Adrenal gland (tissue), 12 donors: Measurements from ENCODE around the gene CAPN6. TPM values are rescaled to one million over a fixed set of nuclear protein-coding genes. Genes with fewer than 3 reads are reported as not detected.

ENCODE experiments used
- DNase-seq, 7 donors: peaks; one replicate each; pipeline ENCODE4 v3.0.0-alpha.2; 2019 to 2020
- H3K27ac ChIP-seq, 5 donors: fragments of 200-600 bp; sonication (generic) in 4 of 5; 1 replicate in 3 of 5; 2 replicates in 2 of 5; pipeline versions ENCODE4 v1.5.1 to v1.8.0; 2016 to 2020; ENCODE audit warnings: mild to moderate bottlenecking in 1 of 5
- H3K27me3 ChIP-seq: fragments of 200-600 bp; 2 replicates; pipeline ENCODE4 v1.8.0; 2021
- H3K36me3 ChIP-seq, 2 donors: fragments of 200-600 bp; replicated peaks in 1 of 2; 1 replicate in 1 of 2; 2 replicates in 1 of 2; pipeline versions ENCODE4 v1.5.1 to v1.8.0; 2018 to 2022
- H3K4me1 ChIP-seq, 2 donors: fragments of 200-600 bp; replicated peaks in 1 of 2; 1 replicate in 1 of 2; 2 replicates in 1 of 2; pipeline versions ENCODE4 v1.5.1 to v1.8.0; 2018 to 2021
- H3K4me3 ChIP-seq, 4 donors: fragments of 200-600 bp; sonication (generic) in 3 of 4; one replicate each; pipeline ENCODE4 v1.5.1; 2016 to 2018
- H3K9me3 ChIP-seq, 3 donors: fragments of 200-600 bp; sonication (generic) in 1 of 3; replicated peaks in 1 of 3; 1 replicate in 2 of 3; 2 replicates in 1 of 3; pipeline versions ENCODE4 v1.5.1 to v1.8.0; 2016 to 2021
- POLR2A ChIP-seq, 2 donors: fragments of 450-650 bp; IDR thresholded peaks; one replicate each; pipeline ENCODE4 v1.6.1; 2017; ENCODE audit warnings: antibody characterized with exemption in 2 of 2, mild to moderate bottlenecking in 2 of 2, moderate library complexity in 1 of 2
- WGBS, 4 donors: extraction: QIAGEN DNeasy Blood & Tissue Kit in 2 of 4; methylation state at CpG; one replicate each; pipeline versions ENCODE4 v1.1.5 to v1.1.7; 2013 to 2017; 5-methylcytosine and 5-hydroxymethylcytosine counted together
- intact Hi-C, 2 donors: fragments of 100-400 bp; cut with DNase I; formaldehyde crosslinking; loops; one replicate each; pipeline versions ENCODE4 v1.14.1 to v1.15.0; 2022 to 2023
- polyA plus RNA-seq, 3 donors: library from polyadenylated mRNA; stranded (reverse); fragments of 200-250 nt in 2 of 3; fragments of 350-450 nt in 1 of 3; fragmentation: Illumina TruSeq in 1 of 3; extraction: RNeasy Lipid Tissue Mini Kit (QIAGEN cat#74804) in 1 of 3; gene quantifications; one replicate each; pipeline ENCODE4 v1.2.3, GENCODE V29; 2013 to 2014
- total RNA-seq, 9 donors: library from RNA; depleted of rRNA in 4 of 9; stranded (reverse); fragments of >200 nt in 4 of 9; fragments of 120-200 nt in 1 of 9; fragmentation: NEBNext Ultra II Directional in 1 of 9; extraction: Animal tissue kit (Norgen Biotek cat#: 25700) in 1 of 9; gene quantifications; one replicate each; pipeline versions ENCODE4 v1.1.0 to v1.2.4, GENCODE V29; 2013 to 2023
- TF ChIP-seq, protein P1 (sequence below), 6 experiments: fragments of 450-650 bp in 4 of 6; fragments of 200-600 bp in 2 of 6; sonication (generic) in 1 of 6; IDR thresholded peaks; 1 replicate in 5 of 6; 2 replicates in 1 of 6; pipeline versions ENCODE4 v1.5.1 to v1.8.0; 2016 to 2021; ENCODE audit warnings: antibody characterized with exemption in 6 of 6, mild to moderate bottlenecking in 2 of 6, moderate library complexity in 1 of 6
- donor health status: healthy with polysubstance abuse.
- donor health status: Bipolar disorder and iron deficiency.
- donor health status: DM: yes; HTN: yes; CAD: no.
- donor health status: DM: no; HTN: no; CAD: no.
- donor health status: DM: no; HTN: no; CAD: no.
- donor health status: DM: yes; HTN: yes; CAD: no.

The CAPN6 gene
- total and polyA plus RNA-seq, 12 donors: 0.03 to 0.50 (median 0.12) TPM; not detected in 6

DNA sequence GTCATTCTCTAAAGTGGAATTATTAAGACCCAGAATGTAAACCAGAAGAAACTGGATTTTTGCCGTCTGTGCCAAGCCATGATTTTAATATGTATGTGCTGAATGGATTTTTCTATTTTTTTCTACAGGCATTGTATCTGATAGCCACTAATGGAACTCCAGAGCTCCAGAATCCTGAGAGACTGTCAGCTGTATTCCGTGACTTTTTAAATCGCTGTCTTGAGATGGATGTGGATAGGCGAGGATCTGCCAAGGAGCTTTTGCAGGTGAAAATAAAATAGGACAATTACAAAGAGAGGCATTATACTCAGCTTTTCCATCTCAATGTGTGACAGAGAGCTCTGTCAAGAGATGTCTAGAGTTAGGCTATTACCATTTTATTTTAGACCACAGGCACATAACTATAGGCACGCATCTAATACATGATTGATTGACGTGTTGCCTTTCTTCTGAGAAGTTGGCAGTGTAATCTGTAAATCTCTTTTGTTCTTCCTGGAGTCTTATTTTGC, 53.9 kb downstream of the CAPN6 start:
- Histone ChIP-seq H3K27me3 (peaks cover 26% of the 10 kb centered on the region), H3K27ac (no peak overlapping the region), H3K4me3 (no peak overlapping the region), H3K9me3 (no peaks in the 10 kb centered on the region), H3K4me1 (no peaks in the 10 kb centered on the region), H3K36me3 (no peaks in the 10 kb centered on the region)
- WGBS, 4 donors: 80 to 91% (median 86%) methylated on average over 6 of the region's 6 CpGs
- no peak for DNase-seq
- intact Hi-C loops: no loop called here
- TF ChIP-seq, protein P1, sequence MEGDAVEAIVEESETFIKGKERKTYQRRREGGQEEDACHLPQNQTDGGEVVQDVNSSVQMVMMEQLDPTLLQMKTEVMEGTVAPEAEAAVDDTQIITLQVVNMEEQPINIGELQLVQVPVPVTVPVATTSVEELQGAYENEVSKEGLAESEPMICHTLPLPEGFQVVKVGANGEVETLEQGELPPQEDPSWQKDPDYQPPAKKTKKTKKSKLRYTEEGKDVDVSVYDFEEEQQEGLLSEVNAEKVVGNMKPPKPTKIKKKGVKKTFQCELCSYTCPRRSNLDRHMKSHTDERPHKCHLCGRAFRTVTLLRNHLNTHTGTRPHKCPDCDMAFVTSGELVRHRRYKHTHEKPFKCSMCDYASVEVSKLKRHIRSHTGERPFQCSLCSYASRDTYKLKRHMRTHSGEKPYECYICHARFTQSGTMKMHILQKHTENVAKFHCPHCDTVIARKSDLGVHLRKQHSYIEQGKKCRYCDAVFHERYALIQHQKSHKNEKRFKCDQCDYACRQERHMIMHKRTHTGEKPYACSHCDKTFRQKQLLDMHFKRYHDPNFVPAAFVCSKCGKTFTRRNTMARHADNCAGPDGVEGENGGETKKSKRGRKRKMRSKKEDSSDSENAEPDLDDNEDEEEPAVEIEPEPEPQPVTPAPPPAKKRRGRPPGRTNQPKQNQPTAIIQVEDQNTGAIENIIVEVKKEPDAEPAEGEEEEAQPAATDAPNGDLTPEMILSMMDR (IDR thresholded peaks at IDR 0.05): no peak
- TF ChIP-seq POLR2A (IDR thresholded peaks at IDR 0.05): no peak

DNA sequence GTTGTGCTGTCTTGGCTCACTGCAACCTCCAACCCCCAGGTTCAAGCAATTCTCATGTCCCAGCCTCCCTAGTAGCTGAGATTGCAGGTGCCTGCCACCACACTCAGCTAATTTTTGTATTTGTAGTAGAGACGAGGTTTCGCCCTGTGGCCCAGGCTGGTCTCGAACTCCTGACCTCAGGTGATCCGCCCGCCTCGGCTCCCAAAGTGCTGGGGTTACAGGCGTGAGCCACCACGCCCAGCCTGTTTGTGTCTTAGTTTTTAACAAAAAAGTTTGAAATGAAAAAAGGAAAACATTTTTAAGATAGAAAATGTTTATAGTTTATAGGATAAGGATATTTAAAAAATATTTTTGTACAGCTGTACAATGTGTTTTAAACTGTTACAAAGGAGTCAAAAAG, 62.4 kb downstream of the CAPN6 start:
- peaks cover 4% of the 10 kb centered on the region for H3K27me3 ChIP-seq
- no peaks in the 10 kb centered on the region for H3K4me1 ChIP-seq
- DNase-seq: no peak
- H3K4me3 ChIP-seq: no peak overlapping the region
- no peaks in the 10 kb centered on the region for H3K9me3 ChIP-seq
- no peak overlapping the region for H3K27ac ChIP-seq
- intact Hi-C loops: no loop called here
- TF ChIP-seq, protein P1 (IDR thresholded peaks at IDR 0.05): no peak
- TF ChIP-seq POLR2A (IDR thresholded peaks at IDR 0.05): no peak
- H3K36me3 ChIP-seq: no peaks in the 10 kb centered on the region
- 84 to 90% (median 89%) methylated on average over 8 of the region's 8 CpGs for WGBS, 4 donors

DNA sequence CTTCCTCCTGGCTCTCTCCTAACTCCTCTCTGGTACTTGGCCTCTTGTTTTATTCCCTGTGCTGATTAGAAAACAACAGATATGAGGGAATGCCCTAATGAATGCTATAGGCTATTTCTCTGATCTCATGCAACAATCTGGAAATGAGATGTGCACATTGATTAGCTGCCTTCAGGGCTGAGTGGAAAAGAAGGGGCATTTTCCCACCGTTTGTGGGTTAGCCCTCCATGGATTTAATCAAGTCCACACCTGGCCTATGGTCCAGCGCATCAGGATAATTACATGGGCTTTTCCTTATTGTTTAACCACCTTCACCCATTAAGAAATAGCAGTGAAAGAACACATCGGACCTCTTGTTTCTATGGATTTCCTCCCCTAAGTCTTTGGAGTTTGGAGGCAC, 70.0 kb downstream of the CAPN6 start:
- H3K4me3 ChIP-seq: no peak overlapping the region
- peaks cover 10% of the 10 kb centered on the region for H3K27me3 ChIP-seq
- 65 to 89% (median 80%) methylated on average over 2 to 3 of the region's 3 CpGs for WGBS, 4 donors
- TF ChIP-seq POLR2A (IDR thresholded peaks at IDR 0.05): no peak
- TF ChIP-seq, protein P1 (IDR thresholded peaks at IDR 0.05): no peak
- H3K4me1 ChIP-seq: no peaks in the 10 kb centered on the region
- intact Hi-C loops: no loop called here
- no peaks in the 10 kb centered on the region for H3K36me3 ChIP-seq
- DNase-seq: no peak
- no peak overlapping the region for H3K27ac ChIP-seq
- H3K9me3 ChIP-seq: no peaks in the 10 kb centered on the region

DNA sequence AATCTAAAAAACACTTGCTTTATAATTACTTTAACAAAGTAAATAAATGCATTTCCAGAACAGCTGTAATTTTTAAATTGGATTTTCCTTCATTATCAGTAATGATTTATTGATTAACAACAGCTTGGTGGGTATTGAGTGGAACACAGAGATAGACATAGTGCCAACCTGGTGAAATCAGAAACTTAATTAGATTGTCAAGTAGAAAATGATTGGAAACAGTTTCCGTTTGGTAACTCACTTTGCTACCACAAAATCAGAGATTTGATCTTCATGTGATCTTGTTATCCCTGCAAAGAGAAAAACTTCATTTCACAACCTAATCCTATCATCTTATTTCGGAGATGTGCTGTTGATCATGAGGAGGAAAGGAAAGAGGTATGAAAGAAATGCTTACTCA, 70.8 kb downstream of the CAPN6 start:
- WGBS, 4 donors: 42 to 67% (median 50%) methylated on average over 2 of the region's 2 CpGs
- Histone ChIP-seq H3K4me3 (no peak overlapping the region), H3K9me3 (no peaks in the 10 kb centered on the region), H3K27ac (no peak overlapping the region), H3K4me1 (no peaks in the 10 kb centered on the region), H3K27me3 (peaks cover 10% of the 10 kb centered on the region), H3K36me3 (no peaks in the 10 kb centered on the region)
- intact Hi-C loops: no loop called here
- no peak for TF ChIP-seq POLR2A (IDR thresholded peaks at IDR 0.05)
- TF ChIP-seq, protein P1 (IDR thresholded peaks at IDR 0.05): no peak
- no peak for DNase-seq

Other genes with a start within 250 kb of the CAPN6 start
- 10 to 100 TPM in 1 of 9 donors, 1 to 10 TPM in 6, under 1 TPM in 2; 0.68 to 10.3 (median 3.4) TPM for gene PAK3, start 174.3 kb downstream of the CAPN6 start, total RNA-seq
- 1 to 10 TPM; 1.6 to 6.2 (median 5.0) TPM for gene PAK3, start 174.3 kb downstream of the CAPN6 start, polyA plus RNA-seq
- 1 to 10 TPM in 1 of 9 donors, under 1 TPM in 3, not detected in 5; 0.04 to 2.9 (median 0.63) TPM for gene DCX, start 141.7 kb upstream of the CAPN6 start, total RNA-seq
- gene DCX, start 141.7 kb upstream of the CAPN6 start, polyA plus RNA-seq: under 1 TPM; 0.07 to 0.24 (median 0.08) TPM
- under 1 TPM in 4 of 9 donors, not detected in 5; 0.07 to 0.22 (median 0.11) TPM for gene SERTM2, start 241.2 kb upstream of the CAPN6 start, total RNA-seq
- under 1 TPM; 0.03 to 0.24 (median 0.11) TPM for gene SERTM2, start 241.2 kb upstream of the CAPN6 start, polyA plus RNA-seq